H1 (cell line): ENCODE results near the gene ACBD4. TPM values are rescaled to one million over a fixed set of nuclear protein-coding genes. Genes with fewer than 3 reads are reported as not detected.
A peak's percentile ranks its signal among the peaks of the same experiment; 100 is the strongest.

Source experiments
- CREB1 ChIP-seq: IDR thresholded peaks from 2 replicates; pipeline ENCODE4 v1.6.1; 2012; ENCODE audit warnings: inconsistent platforms
- RNF2 ChIP-seq: fragments of 200-900, 300-1000 bp; sonication (generic); IDR thresholded peaks from 2 replicates; pipeline ENCODE4 v1.7.1; 2016; ENCODE audit warnings: borderline replicate concordance, low read depth, mild to moderate bottlenecking, antibody characterized with exemption, low read length; ENCODE audit not compliant: poor library complexity, severe bottlenecking; ENCODE audit errors: missing control alignments
- polyA plus RNA-seq, 7 experiments: library from polyadenylated mRNA; depleted of rRNA in 3 of 7; stranded (reverse) in 5 of 7; unstranded in 2 of 7; fragments of >200 nt in 5 of 7; fragments of 200-250 nt in 2 of 7; gene quantifications; 1 replicate in 5 of 7; 2 replicates in 1 of 7; 4 replicates in 1 of 7; pipeline versions ENCODE4 v1.2.1 to v1.2.3, GENCODE V29; 2011 to 2013; ENCODE audit warnings: missing spikeins in 2 of 7, mixed read lengths in 2 of 7
- total RNA-seq: library from RNA; stranded (reverse); fragmentation: NEBNext Ultra II Directional; extraction: Animal tissue kit (Norgen Biotek cat#: 25700); gene quantifications from 2 replicates; pipeline ENCODE4 v1.2.1, GENCODE V29; 2021

ACBD4 gene
- total and polyA plus RNA-seq, 2 of the 8 experiments (the other 6 are each of a cell fraction or from before 2014, with no cell fraction given): 7.3 to 10.7 TPM

DNA sequence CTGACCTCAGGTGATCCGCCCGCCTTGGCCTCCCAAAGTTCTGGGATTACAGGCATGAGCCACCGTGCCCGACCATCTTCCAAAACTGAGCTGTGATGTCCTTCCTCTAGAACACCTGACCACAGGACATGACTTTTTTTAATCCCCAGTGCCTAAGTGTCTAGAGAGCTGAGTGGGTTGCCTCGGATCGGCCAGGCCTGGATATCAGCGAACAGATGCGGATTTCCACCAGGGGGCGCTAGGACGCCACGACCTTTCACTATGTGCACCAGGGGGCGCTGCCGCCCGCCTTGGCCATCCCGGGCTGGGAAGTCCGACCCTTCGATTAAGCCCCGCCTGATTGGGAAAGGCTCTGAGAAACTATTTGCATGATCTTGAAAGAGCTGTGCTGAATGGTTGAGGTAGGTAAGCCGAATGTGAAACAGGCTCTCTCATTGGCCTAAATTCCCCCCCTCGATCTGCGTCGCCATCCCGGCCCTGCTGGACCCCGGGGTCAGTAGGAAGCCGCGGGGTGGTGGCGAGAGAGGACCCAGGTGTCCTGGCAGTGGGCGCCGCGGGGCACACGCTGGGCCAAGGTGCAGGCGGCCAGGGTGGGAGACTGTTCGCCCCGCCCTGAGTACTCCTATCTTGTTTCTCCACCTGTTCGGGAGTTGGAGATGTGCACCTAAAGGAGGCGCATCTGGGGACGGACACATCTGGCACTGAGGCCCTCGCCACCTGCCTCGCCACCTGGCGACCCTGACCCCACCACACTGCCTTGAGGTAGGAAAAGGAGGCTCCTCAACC, at the start of gene ACBD4 (continued):
- TF ChIP-seq RNF2: no peak
- peak; percentile 71; the same call in 1 of the 2 replicates for TF ChIP-seq CREB1
